Measurements from ENCODE around the gene MAGI2. TPM values are rescaled to one million over a fixed set of nuclear protein-coding genes. Genes with fewer than 3 reads are reported as not detected.

Gene MAGI2
- total RNA-seq, 1 experiment from 2014 or later, result 0.34 TPM

GRCh38 chr7:78499971-78500370, 953.5 kb downstream of the MAGI2 start:
- no peak for TF ChIP-seq CTCF (conservative IDR thresholded peaks at IDR 0.05; ENCODE audit: low read depth, low read length)
- no peak for TF ChIP-seq EZH2 (IDR thresholded peaks at IDR 0.05; ENCODE audit: borderline replicate concordance, low read depth, low read length, poor library complexity, severe bottlenecking)
- no TSS peak for BruUV-seq (replicated peaks)
- ChIA-PET POLR2A (ENCODE audit: low non-redundant PET) (no interaction called here), CTCF (no interaction called here)
- Histone ChIP-seq H3K27ac (ENCODE audit: low read depth, low read length, poor library complexity, severe bottlenecking) (no peak overlapping the region), H3K27me3 (replicated peaks; ENCODE audit: insufficient read depth, low read depth, low read length, poor library complexity) (peaks cover 35% of the 10 kb centered on the region), H3K36me3 (ENCODE audit: insufficient read depth, low read length, poor library complexity, severe bottlenecking) (no peaks in the 10 kb centered on the region), H3K9me3 (ENCODE audit: low read depth, low read length, poor library complexity, severe bottlenecking) (no peaks in the 10 kb centered on the region), H3K4me3 (ENCODE audit: low read depth, low read length, poor library complexity, severe bottlenecking) (no peak overlapping the region), H3K4me1 (ENCODE audit: insufficient read depth, low read length, poor library complexity, severe bottlenecking) (no peaks in the 10 kb centered on the region)
- intact Hi-C loops (cut with micrococcal nuclease; ENCODE audit: unreplicated experiment), result no loop called here
- DNase-seq (ENCODE audit: low spot score), result no peak

GRCh38 chr7:78499283-78499682, 954.2 kb downstream of the MAGI2 start:
- H3K9me3 ChIP-seq (ENCODE audit: low read depth, low read length, poor library complexity, severe bottlenecking), result no peaks in the 10 kb centered on the region
- H3K27me3 ChIP-seq (replicated peaks; ENCODE audit: insufficient read depth, low read depth, low read length, poor library complexity), result peaks cover 39% of the 10 kb centered on the region
- no peaks in the 10 kb centered on the region for H3K4me1 ChIP-seq (ENCODE audit: insufficient read depth, low read length, poor library complexity, severe bottlenecking)
- DNase-seq (ENCODE audit: low spot score), result no peak
- POLR2A ChIA-PET (ENCODE audit: low non-redundant PET), result no interaction called here
- CTCF ChIA-PET, result no interaction called here
- no peaks in the 10 kb centered on the region for H3K36me3 ChIP-seq (ENCODE audit: insufficient read depth, low read length, poor library complexity, severe bottlenecking)
- no TSS peak for BruUV-seq (replicated peaks)
- no peak overlapping the region for H3K27ac ChIP-seq (ENCODE audit: low read depth, low read length, poor library complexity, severe bottlenecking)
- H3K4me3 ChIP-seq (ENCODE audit: low read depth, low read length, poor library complexity, severe bottlenecking), result no peak overlapping the region
- intact Hi-C loops (cut with micrococcal nuclease; ENCODE audit: unreplicated experiment), result no loop called here
- no peak for TF ChIP-seq EZH2 (IDR thresholded peaks at IDR 0.05; ENCODE audit: borderline replicate concordance, low read depth, low read length, poor library complexity, severe bottlenecking)
- TF ChIP-seq CTCF (conservative IDR thresholded peaks at IDR 0.05; ENCODE audit: low read depth, low read length), result no peak

- Histone ChIP-seq H3K36me3 (ENCODE audit: insufficient read depth, low read length, poor library complexity, severe bottlenecking) (no peaks in the 10 kb centered on the region), H3K4me3 (ENCODE audit: low read depth, low read length, poor library complexity, severe bottlenecking) (no peak overlapping the region), H3K27me3 (replicated peaks; ENCODE audit: insufficient read depth, low read depth, low read length, poor library complexity) (peaks cover 40% of the 10 kb centered on the region), H3K27ac (ENCODE audit: low read depth, low read length, poor library complexity, severe bottlenecking) (no peak overlapping the region), H3K9me3 (ENCODE audit: low read depth, low read length, poor library complexity, severe bottlenecking) (no peaks in the 10 kb centered on the region), H3K4me1 (ENCODE audit: insufficient read depth, low read length, poor library complexity, severe bottlenecking) (no peaks in the 10 kb centered on the region)
- ChIA-PET CTCF (no interaction called here), POLR2A (ENCODE audit: low non-redundant PET) (no interaction called here)
- TF ChIP-seq EZH2 (IDR thresholded peaks at IDR 0.05; ENCODE audit: borderline replicate concordance, low read depth, low read length, poor library complexity, severe bottlenecking) (no peak), CTCF (conservative IDR thresholded peaks at IDR 0.05; ENCODE audit: low read depth, low read length) (no peak)
- DNase-seq (ENCODE audit: low spot score), result no peak
- BruUV-seq (replicated peaks), result no TSS peak
- intact Hi-C loops (cut with micrococcal nuclease; ENCODE audit: unreplicated experiment), result no loop called here
Measured at GRCh38 chr7:78497728-78498427, 955.6 kb downstream of the MAGI2 start.

Measured in A673 (cell line).